Neural cell (in vitro differentiated cells): ENCODE measurements around the gene RBFOX2.

ENCODE experiments used
- EZH2 ChIP-seq: fragments of 200-600, 300-800 bp; shearing (Covaris generic), sonication (generic); IDR thresholded peaks from 2 replicates; pipeline ENCODE4 v1.6.1; 2014; ENCODE audit warnings: antibody characterized with exemption, low read length, borderline replicate concordance, mild to moderate bottlenecking; ENCODE audit not compliant: insufficient read depth, poor library complexity, severe bottlenecking
- POLR2AphosphoS5 ChIP-seq: IDR thresholded peaks from 2 replicates; pipeline ENCODE4 v1.6.1; 2012
- TAF1 ChIP-seq: IDR thresholded peaks from 2 replicates; pipeline ENCODE4 v1.6.1; 2012; ENCODE audit warnings: low read depth
- TF ChIP-seq, protein P1 (sequence below): fragments of 450-650 bp; IDR thresholded peaks from 2 replicates; pipeline ENCODE4 v1.5.1; 2014; ENCODE audit warnings: antibody characterized with exemption, mild to moderate bottlenecking, moderate library complexity; ENCODE audit not compliant: poor library complexity, severe bottlenecking
- TF ChIP-seq, protein P2 (sequence below): IDR thresholded peaks from 2 replicates; pipeline ENCODE4 v1.6.1; 2012; ENCODE audit warnings: borderline replicate concordance

DNA sequence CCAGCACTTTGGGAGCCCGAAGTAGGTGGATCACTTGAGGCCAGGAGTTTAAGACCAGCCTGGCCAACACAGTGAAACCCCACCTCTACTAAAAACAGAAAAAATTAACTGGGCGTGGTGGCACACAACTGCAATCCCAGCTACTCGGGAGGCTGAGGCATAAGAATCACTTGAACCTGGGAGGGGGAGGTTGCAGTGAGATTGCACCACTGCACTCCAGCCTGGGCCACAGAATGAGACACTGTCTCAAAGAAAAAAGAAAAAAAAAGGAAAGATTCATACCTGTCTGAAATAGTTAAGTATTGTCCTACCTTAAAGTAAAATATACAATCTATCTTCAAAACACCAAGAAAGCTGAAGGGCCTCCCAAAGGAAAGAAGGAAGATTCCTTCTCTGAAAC, 20.1 kb downstream of the RBFOX2 start:
- no peak for TF ChIP-seq EZH2
- TF ChIP-seq TAF1 = no peak
- TF ChIP-seq, protein P1, sequence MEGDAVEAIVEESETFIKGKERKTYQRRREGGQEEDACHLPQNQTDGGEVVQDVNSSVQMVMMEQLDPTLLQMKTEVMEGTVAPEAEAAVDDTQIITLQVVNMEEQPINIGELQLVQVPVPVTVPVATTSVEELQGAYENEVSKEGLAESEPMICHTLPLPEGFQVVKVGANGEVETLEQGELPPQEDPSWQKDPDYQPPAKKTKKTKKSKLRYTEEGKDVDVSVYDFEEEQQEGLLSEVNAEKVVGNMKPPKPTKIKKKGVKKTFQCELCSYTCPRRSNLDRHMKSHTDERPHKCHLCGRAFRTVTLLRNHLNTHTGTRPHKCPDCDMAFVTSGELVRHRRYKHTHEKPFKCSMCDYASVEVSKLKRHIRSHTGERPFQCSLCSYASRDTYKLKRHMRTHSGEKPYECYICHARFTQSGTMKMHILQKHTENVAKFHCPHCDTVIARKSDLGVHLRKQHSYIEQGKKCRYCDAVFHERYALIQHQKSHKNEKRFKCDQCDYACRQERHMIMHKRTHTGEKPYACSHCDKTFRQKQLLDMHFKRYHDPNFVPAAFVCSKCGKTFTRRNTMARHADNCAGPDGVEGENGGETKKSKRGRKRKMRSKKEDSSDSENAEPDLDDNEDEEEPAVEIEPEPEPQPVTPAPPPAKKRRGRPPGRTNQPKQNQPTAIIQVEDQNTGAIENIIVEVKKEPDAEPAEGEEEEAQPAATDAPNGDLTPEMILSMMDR = no peak
- no peak for TF ChIP-seq POLR2AphosphoS5
- TF ChIP-seq, protein P2, sequence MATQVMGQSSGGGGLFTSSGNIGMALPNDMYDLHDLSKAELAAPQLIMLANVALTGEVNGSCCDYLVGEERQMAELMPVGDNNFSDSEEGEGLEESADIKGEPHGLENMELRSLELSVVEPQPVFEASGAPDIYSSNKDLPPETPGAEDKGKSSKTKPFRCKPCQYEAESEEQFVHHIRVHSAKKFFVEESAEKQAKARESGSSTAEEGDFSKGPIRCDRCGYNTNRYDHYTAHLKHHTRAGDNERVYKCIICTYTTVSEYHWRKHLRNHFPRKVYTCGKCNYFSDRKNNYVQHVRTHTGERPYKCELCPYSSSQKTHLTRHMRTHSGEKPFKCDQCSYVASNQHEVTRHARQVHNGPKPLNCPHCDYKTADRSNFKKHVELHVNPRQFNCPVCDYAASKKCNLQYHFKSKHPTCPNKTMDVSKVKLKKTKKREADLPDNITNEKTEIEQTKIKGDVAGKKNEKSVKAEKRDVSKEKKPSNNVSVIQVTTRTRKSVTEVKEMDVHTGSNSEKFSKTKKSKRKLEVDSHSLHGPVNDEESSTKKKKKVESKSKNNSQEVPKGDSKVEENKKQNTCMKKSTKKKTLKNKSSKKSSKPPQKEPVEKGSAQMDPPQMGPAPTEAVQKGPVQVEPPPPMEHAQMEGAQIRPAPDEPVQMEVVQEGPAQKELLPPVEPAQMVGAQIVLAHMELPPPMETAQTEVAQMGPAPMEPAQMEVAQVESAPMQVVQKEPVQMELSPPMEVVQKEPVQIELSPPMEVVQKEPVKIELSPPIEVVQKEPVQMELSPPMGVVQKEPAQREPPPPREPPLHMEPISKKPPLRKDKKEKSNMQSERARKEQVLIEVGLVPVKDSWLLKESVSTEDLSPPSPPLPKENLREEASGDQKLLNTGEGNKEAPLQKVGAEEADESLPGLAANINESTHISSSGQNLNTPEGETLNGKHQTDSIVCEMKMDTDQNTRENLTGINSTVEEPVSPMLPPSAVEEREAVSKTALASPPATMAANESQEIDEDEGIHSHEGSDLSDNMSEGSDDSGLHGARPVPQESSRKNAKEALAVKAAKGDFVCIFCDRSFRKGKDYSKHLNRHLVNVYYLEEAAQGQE = no peak
